ENCODE data around the gene ATP2B1.
"Not testable (repeated sequence)": the region's sequence is repeated elsewhere in the genome, so short reads cannot be mapped to it uniquely, and the experiment has no call there.

Gene ATP2B1

DNA sequence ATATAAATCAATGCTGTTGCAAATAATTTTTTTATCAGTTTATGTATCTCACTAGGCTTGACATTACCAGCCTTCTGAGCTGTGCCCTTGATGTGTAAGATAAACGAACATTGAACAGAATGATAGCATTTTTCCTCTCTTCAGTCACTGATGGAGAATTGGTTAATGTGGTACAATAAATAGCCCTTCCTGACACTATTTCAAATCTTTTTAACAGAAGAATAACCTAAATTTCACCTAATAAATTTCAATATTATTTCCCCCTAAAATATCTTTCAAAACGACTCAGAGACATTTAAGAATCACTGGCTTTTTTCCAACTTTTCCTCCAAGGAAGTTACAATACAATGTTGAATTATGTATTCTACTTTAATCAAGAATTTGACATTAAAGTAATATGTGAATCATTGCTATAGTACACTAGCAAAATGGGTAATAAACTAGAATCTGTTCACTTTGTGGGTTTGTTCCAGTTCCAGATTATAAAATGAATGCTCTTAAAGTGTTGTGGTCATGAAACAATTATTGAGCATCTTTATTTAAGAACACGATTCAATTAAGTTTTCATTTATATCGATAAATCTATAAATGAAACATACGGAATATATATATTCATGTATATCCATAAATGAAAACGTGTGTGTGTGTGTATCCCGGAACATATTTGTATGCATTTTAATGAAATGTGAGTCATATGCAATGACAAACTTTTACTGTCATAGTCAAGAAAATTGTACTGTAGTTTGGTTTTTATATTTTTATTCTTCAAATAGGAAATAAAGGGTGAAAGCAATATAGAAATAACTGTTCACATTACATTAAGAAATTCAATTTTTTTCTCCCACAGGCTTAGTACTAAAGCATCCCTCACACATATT, 2.5 kb upstream of the ATP2B1 start:
- no peak for DNase-seq

DNA sequence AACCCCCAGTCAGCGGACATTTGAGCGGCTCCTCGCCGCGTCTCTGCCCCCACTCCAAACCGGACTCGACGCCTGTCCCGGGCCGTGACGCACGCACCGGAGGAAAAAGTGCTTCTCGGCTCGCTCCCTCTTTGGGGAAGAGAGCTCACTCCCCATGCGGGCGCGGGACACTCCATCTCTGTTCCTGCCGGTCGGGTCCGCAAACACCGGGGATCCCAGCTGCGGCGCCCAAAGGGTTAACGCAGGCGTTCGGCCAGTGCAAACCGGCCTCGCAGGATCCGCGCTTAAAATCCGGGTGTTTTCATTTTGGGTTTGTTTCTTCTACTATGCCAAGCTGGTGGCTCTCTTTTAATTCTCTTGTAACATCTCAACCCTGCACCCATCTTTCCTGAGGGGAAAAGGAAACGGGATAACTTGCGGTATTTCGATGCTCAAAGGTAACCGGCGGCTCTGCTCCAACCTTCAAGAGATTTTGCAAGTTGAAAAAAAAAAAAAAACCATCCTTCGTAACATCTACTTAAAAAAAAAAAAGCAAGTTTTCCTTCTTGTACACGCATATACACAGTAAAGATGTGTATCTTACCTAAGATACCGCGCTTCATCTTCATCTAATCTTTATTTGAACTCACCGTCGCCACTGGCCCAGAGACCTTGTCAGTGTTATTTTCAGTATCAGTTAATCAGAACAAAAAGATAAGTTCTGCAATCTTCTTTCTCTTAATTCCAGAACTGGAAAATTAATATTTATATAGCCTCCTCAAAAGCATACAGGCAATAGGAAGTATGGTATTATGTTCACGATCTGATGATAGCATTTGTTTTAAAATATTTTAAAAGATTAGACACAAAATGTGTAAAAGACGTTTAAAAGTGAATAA, 1.6 kb upstream of the ATP2B1 start:
- DNase-seq, result peak in 1 of 2 experiments; percentile 44

DNA sequence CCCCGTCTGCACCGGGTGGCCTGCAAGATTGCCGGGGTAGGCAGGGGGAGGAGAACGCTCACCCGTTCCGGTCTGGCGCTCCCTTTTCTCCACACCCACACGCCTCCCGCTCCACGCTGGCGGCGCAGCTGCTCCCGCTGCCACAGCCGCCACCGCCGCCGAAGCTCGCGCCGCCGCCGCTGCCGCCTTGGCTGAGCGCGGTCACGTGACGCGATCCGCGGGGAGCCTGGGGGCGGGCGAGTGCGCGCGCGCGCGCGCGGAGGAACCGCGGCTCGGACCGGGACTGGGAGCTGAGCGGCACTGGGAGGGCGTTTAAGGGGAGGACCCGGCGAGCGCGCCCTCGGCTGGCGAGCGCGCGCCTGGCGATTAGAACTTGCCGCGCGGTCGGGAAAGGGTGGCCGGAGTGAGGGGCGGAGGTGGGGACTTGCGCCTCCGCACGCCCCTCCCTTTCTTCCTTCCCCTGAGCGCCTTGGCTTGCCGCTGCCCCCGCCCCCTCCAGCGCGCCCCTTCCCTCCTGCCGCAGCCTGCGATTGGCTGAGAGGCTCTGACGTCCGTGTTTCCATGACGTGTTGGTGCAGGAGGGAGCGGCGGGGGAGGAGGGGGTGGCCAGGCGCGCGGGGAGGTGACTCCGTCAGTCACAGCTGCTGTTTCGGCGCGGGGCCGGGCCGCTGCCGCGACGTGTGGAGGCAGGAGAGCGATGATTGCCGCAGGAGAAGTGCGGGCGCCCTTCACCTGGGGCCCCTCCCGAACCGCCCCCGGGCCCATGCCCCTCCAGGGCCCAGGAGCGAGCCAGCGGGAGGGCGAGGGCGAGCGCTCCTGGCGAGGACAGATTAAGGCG, 738 bp upstream of the ATP2B1 start:
- DNase-seq, result peak; percentile 95 to 96

DNA sequence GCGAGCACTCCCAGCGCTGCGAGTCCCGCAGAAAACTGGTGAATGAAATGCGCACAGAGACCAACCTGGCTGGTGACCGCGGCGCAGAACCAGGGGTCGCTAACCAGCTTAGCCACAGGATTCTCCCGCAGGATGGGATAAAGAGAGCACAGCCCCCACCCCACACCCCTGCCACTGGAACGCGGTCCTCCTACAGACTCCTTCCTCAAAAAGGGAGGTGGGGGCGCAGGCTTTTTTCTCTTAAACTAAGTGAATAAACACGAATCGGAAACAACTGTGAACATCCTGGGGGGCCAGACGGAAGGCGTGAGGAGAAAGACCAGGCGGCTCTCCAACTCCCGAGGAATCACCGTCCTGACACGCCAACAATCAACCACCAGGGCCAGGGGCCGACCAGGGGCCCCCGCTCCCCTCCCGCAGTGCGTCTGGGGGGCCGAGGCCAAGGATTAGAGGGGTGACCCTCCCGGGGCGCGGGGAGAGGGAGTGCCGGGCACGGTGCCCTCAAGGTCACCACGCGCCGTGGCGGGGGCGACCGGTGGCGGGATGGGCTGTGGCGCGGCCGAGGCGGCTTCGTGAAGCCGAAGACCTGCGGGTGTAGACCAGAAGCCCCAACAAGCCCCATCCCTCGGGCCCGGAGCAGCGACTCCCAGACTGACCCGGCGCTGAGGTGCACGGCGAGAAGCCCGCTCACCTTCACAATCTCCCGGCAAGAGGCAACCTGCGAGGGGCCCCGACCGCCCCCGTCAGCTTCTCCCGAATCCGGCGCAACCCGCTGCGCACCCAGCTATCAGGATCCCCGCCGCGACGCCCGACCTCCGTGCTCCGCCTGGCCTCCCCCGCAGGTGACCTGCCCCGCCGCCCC, 704 bp downstream of the ATP2B1 start:
- DNase-seq, result peak in 1 of 2 experiments; percentile 19

DNA sequence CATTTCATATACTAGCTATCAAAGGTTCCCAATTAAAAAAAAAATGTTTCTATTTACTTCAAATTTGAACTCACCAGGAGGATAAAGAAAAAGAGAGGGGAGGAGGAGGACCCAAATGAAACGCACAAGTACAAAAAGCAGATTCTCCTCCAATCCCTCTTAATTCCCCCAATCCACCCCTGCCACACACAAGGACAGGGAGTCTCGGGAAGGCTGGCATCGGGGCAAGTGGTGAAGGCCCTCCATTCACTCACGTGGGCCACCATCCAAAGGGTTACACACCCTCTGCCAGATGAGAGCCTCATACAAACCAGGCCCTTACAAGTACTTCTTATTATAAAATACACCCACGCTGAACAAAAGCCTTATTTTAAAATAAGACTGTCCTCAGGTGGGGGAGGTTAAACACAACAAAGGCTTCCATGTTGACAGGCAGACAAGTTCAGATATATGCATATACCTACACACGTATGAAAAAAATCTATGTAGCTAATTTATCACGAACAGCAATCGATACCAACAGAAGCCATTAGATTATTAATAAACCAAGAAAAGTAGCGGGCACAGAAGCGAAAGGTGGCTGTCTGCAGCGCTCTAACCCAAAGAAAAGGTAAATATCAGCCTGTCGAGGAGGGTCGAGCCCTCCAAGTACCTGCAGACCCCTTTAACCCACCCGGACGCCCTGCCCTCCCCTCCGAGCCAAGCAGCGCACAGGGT, 1.5 kb downstream of the ATP2B1 start:
- peak; percentile 49 to 62 for DNase-seq

DNA sequence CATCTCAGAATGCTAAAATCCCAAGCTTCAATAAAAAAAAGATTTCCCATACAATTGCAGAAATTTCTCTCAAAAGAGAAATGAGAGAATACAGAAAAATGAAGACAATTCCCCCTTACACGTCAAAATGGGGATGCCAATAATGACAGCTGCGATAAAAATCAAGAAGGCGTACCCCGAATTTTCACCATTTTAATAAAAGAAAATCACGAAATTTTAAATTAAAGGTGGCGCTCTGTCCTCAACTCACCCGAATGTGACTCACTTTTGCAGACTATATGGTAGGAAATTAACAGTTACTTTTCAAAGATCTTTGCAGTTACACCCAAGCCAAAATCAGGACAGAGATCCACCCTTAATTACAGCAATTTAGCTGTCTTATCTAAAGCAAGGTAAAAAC, 2.1 kb downstream of the ATP2B1 start:
- no peak for DNase-seq

DNA sequence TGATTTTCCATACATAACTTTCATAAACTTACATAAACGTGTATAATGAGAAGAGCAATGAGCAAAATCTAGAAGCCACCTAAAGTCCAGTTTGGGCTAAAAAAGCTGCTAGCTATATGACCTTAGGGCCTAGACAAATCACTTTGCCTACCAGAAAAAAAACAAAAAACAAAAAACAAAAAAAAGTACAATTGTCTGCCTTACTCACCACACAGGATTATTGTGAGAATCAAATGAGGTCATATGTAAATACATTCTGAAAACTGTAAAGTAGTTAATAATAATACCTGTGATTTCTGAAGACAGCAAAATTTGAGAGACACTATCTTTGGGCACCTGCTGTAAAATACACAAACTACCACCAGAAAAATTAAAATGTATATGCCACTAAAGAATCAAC, 4.2 kb downstream of the ATP2B1 start:
- no peak for DNase-seq

DNA sequence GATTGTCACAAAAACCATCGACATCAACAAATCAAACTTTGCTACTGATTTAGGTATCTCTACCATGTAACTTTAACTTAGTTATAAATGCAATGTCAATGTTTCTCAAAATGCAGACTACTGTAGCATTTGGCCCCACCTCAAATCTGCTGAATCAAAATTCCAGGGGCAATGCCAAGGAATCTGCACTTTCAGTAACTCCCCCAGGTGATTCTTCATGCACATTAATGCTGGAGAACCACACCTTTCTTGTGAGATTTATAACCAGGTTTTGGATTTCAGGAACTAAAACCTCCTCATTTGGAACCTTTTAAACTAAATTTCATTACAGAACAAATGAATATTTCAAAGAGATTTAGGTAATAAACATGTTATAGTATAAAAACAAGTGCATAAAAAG, 4.9 kb downstream of the ATP2B1 start:
- no peak for DNase-seq

DNA sequence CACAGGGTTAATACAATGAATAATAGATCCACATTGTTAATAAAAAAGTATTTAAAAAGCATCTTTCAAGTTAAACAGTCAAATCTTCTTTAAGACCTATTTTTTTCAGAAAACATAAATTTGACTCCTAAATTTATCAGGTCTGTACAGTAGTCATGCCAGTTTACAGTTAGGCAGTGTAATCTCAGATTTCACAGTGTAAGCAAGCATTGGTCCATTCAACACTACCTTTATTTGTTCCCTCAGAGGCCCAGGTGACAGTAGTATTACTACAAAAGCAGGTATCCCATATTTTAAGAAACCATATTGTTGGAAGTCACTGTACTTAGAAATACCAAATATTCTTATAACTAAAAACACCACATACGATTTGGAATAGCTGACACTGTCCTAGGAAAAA, 6.1 kb downstream of the ATP2B1 start:
- DNase-seq, result no peak

DNA sequence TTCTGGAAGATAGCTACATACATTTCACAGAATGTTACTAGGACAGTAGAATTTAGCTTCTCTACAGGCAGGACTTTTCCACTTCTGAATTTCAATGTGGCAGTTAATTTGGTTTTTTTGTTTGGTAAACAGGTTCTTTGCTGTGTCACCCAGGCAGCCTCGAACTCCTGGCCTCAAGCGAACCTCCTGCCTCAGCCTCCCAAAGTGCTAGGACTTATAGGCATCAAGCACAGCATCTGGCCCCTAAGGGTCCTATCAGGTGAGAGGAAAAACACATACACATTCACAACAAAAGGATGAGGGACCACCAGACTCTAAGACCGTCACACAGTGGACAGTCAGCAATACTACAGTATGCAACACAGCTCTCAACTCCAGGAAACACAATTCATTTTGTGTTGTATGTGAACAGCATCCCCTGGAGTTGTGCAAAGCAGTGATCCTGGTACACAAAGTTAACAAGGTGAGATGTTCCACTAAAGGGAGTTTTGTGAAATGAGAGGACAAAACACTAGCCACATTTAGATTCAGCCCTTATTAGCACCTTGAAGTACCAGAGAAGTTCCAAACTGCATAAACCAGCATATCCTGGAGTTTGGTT, 6.9 kb downstream of the ATP2B1 start:
- DNase-seq, result no peak

DNA sequence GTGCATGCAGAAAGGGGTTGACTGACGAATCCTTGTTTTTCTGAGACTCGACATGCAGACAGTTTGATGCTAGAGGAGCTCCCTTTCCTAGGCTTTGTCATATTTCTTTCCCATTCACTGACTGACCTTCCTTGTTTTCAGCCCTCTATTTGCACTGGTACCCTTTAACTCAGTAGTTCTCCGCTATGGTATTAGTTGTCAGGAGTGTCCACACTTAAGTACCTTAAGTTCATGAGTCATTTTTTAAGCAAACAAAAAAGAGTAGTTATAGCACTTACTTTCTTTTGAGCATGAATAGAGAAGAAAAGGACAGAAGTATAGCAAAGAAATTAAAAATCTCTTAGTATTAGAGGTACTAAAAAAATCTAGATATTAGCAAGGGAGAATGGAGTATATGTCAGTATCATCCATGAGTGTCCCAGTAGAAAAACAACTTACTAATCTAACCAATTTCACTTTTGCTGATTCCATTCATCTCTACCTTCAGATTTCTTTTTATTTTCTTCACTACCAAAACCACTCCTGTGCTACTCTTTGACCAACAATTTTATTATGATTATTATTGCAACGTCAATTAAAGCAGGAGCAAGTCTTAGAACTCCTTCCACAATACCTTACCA, 8.3 kb downstream of the ATP2B1 start:
- no peak for DNase-seq

DNA sequence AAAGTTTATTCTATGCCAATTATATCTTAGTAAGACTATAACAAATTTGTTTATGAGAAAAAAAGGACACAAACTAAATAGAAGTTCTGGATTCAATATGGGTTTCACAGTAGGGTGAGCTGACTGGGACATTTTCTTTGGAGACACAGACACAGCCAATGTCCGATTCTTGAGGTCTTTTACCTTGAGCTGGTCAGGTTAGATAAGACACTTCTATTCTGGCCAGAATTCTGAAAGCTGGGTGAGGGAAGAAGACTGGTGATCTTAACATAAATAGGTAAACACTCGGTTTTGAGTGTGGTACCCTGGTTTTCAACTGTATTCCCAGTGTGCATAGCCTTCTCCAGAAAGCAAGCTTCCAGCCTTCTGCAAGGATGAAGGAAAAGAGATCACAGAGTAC, 10.0 kb downstream of the ATP2B1 start:
- DNase-seq, result no peak

DNA sequence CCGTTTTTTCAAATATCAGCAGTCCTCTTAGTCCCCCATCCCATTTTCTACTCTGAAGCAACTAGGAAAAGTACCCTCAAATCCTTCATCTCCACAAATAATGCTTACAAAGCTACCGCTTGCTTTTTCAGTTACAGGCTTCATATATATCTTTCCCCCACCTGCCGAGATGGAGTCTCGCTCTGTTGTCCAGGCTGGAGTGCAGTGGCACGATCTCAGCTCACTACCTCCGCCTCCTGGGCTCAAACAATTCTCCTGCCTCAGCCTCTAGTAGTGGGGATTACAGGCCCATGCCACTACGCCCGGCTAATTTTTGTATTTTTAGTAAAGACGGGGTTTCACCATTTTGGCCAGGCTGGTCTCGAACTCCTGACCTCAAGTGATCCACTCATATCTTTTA, 10.9 kb downstream of the ATP2B1 start:
- DNase-seq, result not testable (repeated sequence)

DNA sequence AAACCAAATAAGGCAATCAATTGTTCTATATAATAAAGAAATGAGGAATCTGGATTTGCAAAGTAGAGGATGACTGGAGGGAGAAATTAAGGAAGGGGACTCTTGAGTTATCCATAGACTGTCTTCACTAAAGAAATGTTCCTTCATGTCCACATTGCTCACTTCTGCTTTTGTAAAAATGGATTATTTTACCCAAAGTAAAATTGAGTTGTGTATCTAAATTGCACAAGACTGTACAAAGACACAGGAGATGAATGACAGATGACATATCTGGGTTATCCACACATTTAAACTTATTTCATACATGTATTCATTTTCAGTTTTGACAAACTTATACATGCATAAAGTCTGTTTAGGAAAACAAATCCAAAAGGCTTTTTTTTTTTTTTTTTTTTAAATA, 11.3 kb downstream of the ATP2B1 start:
- DNase-seq, result no peak

DNA sequence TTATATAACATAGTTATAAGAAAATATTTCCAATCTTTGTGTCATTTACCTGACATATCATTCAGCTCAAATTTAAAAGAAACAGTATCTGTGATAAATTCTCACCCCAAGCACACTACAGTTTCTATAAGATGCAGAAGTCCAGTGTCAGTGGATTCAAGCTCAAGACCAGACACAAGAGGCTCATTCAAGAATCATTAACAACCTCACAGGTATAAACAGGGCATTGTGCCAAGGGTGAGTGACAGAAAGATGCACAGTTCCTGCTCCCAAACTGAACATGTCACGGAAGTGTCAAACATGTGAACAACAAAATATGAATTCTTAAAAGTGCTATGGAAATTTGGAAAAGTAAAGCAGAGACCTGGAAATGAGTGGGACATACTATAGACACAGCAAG, 12.8 kb downstream of the ATP2B1 start:
- no peak for DNase-seq

DNA sequence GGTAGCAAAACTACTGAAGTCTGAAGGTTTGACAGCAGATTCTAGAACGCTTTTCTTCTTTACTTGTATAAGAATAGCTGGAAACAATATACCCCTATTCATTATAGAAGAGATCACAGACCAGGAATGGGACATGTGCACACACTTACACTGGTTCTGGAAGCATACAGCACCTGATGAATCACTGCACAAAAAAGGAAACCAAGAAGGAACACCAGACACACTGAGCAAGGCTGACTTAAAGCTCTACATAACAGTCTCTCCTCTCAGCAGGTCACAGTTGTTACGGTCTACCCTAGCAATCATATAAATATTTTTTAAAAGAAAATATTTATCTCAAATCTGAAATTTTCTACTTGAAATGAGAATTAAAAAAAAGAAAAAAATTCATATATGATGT, 13.5 kb downstream of the ATP2B1 start:
- DNase-seq, result no peak

DNA sequence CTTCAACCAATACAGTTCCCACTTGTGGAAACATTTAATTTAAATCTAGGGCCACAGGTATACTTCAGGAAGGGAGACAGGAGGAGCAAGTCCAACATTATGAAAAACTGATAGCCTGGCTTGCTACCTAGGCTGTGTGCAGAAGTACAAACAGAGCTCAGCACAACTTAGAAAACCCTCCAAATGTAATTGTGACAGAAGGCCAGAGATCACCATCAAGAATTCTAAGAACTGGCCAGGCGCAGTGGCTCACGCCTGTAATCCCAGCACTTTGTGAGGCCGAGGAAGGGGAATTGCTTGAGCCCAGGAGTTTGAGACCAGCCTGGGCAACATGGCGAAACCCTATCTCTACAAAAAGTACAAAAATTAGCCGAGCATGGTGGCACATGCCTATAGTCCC, 14.1 kb downstream of the ATP2B1 start:
- no peak for DNase-seq

DNA sequence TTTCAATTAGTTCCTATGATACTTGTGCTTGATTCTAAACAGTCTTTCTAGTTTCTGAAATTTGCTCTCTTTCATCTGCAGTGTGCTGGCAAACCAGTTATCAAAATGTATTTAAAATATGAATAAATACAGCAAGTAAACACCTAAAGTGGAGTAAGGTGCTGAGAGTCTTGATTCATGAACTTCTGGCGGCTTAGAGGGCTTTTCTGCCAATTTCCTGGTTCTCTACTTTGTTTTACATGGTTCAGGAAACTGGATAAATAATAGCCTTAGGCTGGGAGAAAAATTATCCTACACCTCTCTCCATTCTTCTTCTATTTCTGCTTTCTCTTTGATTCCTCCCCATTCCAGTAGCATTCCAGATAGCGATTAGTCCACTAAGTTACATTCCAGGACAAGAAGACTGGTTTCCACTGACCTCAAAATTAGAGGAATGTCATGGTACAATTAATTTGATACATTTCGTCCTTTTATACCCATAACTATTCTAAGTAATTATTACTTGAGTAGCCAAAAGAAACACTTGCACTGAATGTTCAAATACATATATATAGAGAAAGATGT, 14.9 kb downstream of the ATP2B1 start:
- DNase-seq, result no peak

DNA sequence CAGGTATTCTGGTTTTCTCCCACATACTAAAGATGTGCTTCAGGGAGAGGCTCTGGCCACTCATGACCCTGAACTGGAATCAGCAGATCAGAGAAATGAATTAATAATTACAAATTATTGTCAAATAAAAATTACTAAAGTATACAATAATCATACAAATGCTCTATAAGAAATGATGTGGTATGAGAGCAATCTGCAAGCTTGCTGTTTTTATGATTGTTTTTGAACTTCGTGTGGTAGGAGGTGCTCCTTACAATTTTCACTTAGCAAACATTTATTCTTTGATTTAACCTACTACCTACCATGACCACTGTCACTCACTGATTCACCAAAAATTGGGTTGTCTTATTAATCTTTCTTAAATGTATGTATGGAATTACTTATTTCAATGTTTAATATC, 16.2 kb downstream of the ATP2B1 start:
- no peak for DNase-seq

DNA sequence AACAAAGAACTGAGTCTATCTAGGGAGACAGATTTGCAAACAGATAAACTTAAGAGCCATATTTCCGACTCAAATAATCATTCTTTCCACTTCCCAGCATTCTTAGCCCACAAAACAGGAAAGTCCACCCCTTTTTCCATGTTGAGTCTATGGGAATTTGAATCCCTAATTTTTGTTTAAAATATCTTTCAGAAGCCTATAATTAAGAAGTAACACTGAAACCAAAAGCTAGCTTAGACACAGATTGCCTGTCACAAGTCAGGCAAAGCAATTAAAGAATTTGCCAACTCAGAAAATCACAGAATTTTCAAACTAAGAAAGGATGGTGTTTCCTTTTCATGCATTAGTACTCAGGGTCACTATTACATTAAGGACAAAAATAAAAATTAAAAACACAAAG, 17.0 kb downstream of the ATP2B1 start:
- DNase-seq, result no peak

All from SHP77 (cell line).